IPS-18a (cell line): ENCODE measurements around the gene SLC17A1.

Experiments used
- H3K27ac ChIP-seq: one replicate; pipeline ENCODE4 v1.5.1; 2013; ENCODE audit warnings: low read length
- H3K27me3 ChIP-seq: one replicate; pipeline ENCODE4 v1.6.1; 2013; ENCODE audit warnings: mild to moderate bottlenecking, low read length; ENCODE audit not compliant: control insufficient read depth, insufficient read depth
- H3K36me3 ChIP-seq: one replicate; pipeline ENCODE4 v1.6.1; 2013; ENCODE audit warnings: low read depth, low read length; ENCODE audit not compliant: control insufficient read depth
- H3K4me1 ChIP-seq: one replicate; pipeline ENCODE4 v1.6.1; 2013; ENCODE audit warnings: low read depth, low read length; ENCODE audit not compliant: control insufficient read depth
- H3K4me3 ChIP-seq: one replicate; pipeline ENCODE4 v1.5.1; 2013; ENCODE audit warnings: low read length
- H3K9ac ChIP-seq: one replicate; pipeline ENCODE4 v1.6.1; 2013; ENCODE audit warnings: mild to moderate bottlenecking, low read length, moderate library complexity
- H3K9me3 ChIP-seq: one replicate; pipeline ENCODE4 v1.6.1; 2013; ENCODE audit warnings: low read depth, low read length; ENCODE audit not compliant: control insufficient read depth

Gene SLC17A1

GRCh38 chr6:25831532-25832306 is at the start of gene SLC17A1:
Gene SLC17A1, minus strand, starts transcription at chr6:25832052. Its CDS starts 1,495 bp downstream, at chr6:25830557.
- no peaks in the 10 kb centered on the region for H3K36me3 ChIP-seq
- no peak within 1 kb of the TSS for H3K27ac ChIP-seq
- no peak within 1 kb of the TSS for H3K9ac ChIP-seq
- no peaks in the 10 kb centered on the region for H3K27me3 ChIP-seq
- no peaks in the 10 kb centered on the region for H3K4me1 ChIP-seq
- H3K9me3 ChIP-seq = no peaks in the 10 kb centered on the region
- no peak within 1 kb of the TSS for H3K4me3 ChIP-seq

DNA sequence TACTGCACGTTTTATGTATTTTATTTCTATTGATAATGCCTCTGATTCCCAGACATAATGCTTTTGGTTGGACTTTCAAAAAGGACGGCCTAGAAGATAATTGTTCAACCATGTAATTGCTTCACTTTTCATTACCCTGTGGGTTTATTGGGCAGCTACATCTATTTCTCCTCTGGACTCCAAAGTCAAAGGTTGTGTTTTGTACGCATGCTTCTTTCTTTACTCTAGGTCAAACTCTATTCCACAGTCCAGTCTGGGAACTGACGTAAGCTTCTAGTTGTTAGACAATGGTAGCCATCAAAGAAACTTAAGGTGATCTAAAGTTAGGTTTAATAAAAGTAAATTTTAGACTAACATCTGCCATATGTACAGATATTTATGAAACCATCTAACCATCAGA is 48.7 kb upstream of the SLC17A1 start:
- Histone ChIP-seq H3K27ac (no peak overlapping the region), H3K4me1 (no peaks in the 10 kb centered on the region), H3K9me3 (no peaks in the 10 kb centered on the region), H3K36me3 (no peaks in the 10 kb centered on the region), H3K9ac (no peak overlapping the region), H3K4me3 (no peak overlapping the region), H3K27me3 (no peaks in the 10 kb centered on the region)

- Histone ChIP-seq H3K4me1 (no peaks in the 10 kb centered on the region), H3K36me3 (no peaks in the 10 kb centered on the region), H3K4me3 (no peak overlapping the region), H3K9me3 (no peaks in the 10 kb centered on the region), H3K9ac (no peak overlapping the region), H3K27ac (no peak overlapping the region), H3K27me3 (no peaks in the 10 kb centered on the region)
Observed at GRCh38 chr6:25878721-25879322, 47.0 kb upstream of the SLC17A1 start.

GRCh38 chr6:25875926-25876602 is 44.2 kb upstream of the SLC17A1 start:
- no peak overlapping the region for H3K27ac ChIP-seq
- H3K9me3 ChIP-seq = no peaks in the 10 kb centered on the region
- no peak overlapping the region for H3K4me3 ChIP-seq
- no peak overlapping the region for H3K9ac ChIP-seq
- no peaks in the 10 kb centered on the region for H3K36me3 ChIP-seq
- no peaks in the 10 kb centered on the region for H3K4me1 ChIP-seq
- H3K27me3 ChIP-seq = no peaks in the 10 kb centered on the region

DNA sequence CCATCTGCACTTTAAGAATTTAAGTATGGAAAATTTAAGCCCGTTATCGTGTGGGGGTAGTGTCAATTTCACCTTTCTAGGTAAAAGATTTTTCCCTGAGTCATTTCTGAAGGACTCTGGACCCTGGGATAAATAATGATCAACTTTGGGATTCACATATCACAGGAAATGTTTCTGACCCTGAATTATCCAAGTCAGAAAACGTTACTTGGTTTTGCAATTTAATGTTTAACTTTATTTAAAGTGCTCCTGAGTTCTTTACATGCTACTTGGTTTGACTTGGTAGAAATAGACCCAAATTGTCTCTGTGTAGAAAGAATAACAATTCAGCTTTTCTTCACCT is 43.7 kb upstream of the SLC17A1 start:
- Histone ChIP-seq H3K9me3 (no peaks in the 10 kb centered on the region), H3K9ac (no peak overlapping the region), H3K36me3 (no peaks in the 10 kb centered on the region), H3K4me3 (no peak overlapping the region), H3K27me3 (no peaks in the 10 kb centered on the region), H3K27ac (no peak overlapping the region), H3K4me1 (no peaks in the 10 kb centered on the region)

GRCh38 chr6:25874822-25875562 is 43.1 kb upstream of the SLC17A1 start:
- H3K4me3 ChIP-seq = no peak overlapping the region
- no peaks in the 10 kb centered on the region for H3K9me3 ChIP-seq
- H3K27ac ChIP-seq = no peak overlapping the region
- H3K27me3 ChIP-seq = no peaks in the 10 kb centered on the region
- no peaks in the 10 kb centered on the region for H3K4me1 ChIP-seq
- no peaks in the 10 kb centered on the region for H3K36me3 ChIP-seq
- H3K9ac ChIP-seq = no peak overlapping the region

DNA sequence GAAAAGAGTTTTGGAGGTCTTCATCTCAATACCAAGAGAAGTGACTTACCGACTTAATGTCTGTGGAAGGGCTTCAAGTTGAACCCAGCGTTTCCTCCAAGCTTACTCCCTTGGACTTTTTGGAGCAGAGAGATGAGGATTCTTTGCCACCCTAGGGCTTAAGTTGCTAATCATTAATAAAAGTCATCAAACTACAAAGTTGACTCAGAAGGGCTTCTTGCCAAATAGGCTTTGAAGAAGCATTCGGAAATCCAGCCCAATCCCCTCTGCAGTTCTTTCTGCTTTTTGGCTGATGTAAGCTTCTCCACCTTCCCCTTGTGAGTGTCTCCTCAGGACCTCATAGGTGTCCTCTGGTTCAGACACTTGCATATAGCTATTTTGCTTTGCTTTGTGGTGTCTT is 42.3 kb upstream of the SLC17A1 start, which contains the start of gene SLC17A3:
SLC17A3 (minus strand) TSS at position 126 of the 400 bp plus-strand sequence. CDS start 5,856 bp downstream, outside the sequence.
- no peaks in the 10 kb centered on the region for H3K36me3 ChIP-seq
- H3K27ac ChIP-seq = no peak within 1 kb of the TSS
- H3K9me3 ChIP-seq = no peaks in the 10 kb centered on the region
- H3K9ac ChIP-seq = no peak within 1 kb of the TSS
- H3K4me1 ChIP-seq = no peaks in the 10 kb centered on the region
- H3K27me3 ChIP-seq = no peaks in the 10 kb centered on the region
- H3K4me3 ChIP-seq = no peak within 1 kb of the TSS

DNA sequence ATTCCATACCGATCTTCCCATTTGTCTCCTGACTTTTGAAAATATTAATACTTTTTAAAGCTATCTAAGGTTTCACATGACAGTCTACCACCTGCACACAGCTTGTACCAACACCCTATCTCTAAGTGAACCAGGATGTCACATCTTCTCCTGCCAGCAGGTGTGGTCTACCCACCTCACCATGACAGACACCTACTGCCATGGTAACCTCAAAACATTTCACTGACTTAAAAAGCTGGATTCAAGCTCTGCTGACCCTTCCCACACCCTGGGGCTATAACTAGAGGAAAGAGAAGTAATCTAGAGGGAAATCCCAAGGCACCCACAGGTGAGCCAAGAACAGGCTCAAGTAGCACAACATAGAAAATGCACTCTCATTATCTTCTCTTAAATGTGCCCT is 41.0 kb upstream of the SLC17A1 start:
- Histone ChIP-seq H3K4me1 (no peaks in the 10 kb centered on the region), H3K36me3 (no peaks in the 10 kb centered on the region)

DNA sequence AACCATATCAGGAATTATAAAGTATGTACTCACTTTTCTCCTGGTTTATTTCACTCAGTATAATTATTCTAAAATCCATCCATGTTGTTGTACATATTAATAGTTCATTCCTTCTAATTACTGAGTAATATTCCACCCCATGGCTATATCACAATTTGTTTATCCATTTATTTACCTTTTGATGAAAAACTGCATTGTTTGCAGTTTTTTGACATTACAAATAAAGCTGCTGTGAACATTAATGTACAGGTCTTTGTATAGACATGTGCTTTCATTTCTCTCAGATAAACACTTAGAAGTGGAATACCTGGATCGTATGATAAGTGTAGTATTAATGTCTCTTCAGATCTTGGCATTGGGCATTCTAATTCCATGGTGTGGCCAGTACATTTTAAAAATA is 38.0 kb upstream of the SLC17A1 start:
- Histone ChIP-seq H3K36me3 (no peaks in the 10 kb centered on the region), H3K4me3 (no peak overlapping the region), H3K4me1 (no peaks in the 10 kb centered on the region), H3K27me3 (no peaks in the 10 kb centered on the region), H3K9me3 (no peaks in the 10 kb centered on the region), H3K9ac (no peak overlapping the region), H3K27ac (no peak overlapping the region)

More for the DNA sequence above, 41.0 kb upstream of the SLC17A1 start:
- no peak overlapping the region for H3K27ac ChIP-seq
- no peak overlapping the region for H3K4me3 ChIP-seq
- H3K27me3 ChIP-seq = no peaks in the 10 kb centered on the region
- H3K9ac ChIP-seq = no peak overlapping the region
- no peaks in the 10 kb centered on the region for H3K9me3 ChIP-seq

- H3K27me3 ChIP-seq = no peaks in the 10 kb centered on the region
Observed at GRCh38 chr6:25868436-25869183, 36.8 kb upstream of the SLC17A1 start.

GRCh38 chr6:25866011-25866410 is 34.2 kb upstream of the SLC17A1 start:
- Histone ChIP-seq H3K9ac (no peak overlapping the region), H3K27ac (no peak overlapping the region), H3K4me1 (no peaks in the 10 kb centered on the region), H3K9me3 (no peaks in the 10 kb centered on the region), H3K27me3 (no peaks in the 10 kb centered on the region), H3K4me3 (no peak overlapping the region), H3K36me3 (no peaks in the 10 kb centered on the region)

More at GRCh38 chr6:25868436-25869183, 36.8 kb upstream of the SLC17A1 start:
- Histone ChIP-seq H3K4me3 (no peak overlapping the region), H3K36me3 (no peaks in the 10 kb centered on the region), H3K9ac (no peak overlapping the region), H3K4me1 (no peaks in the 10 kb centered on the region), H3K9me3 (no peaks in the 10 kb centered on the region), H3K27ac (no peak overlapping the region)
